ENCODE results near the gene TNK2.

The TNK2 gene

GRCh38 chr3:195905970-195906864 is 2.1 kb downstream of the TNK2 start (continued):
- TF ChIP-seq ZNF624 (tag by site-specific recombination; IDR thresholded peaks at IDR 0.05) (no peak), ZNF777 (tag by site-specific recombination; IDR thresholded peaks at IDR 0.05; ENCODE audit: borderline replicate concordance) (no peak), ELK4 (IDR thresholded peaks at IDR 0.05; ENCODE audit: borderline replicate concordance, low read depth, low read length) (no peak), ZNF132 (tag by site-specific recombination; IDR thresholded peaks at IDR 0.05; ENCODE audit: borderline replicate concordance) (no peak), ZNF324 (tag by site-specific recombination; IDR thresholded peaks at IDR 0.05) (peak; percentile 48; the same call in 1 of the 2 replicates), ZNF16 (tag by site-specific recombination; IDR thresholded peaks at IDR 0.05; ENCODE audit: low read depth) (no peak), ZNF664 (tag by site-specific recombination; IDR thresholded peaks at IDR 0.05) (peak; percentile 97), HIC1 (tag by site-specific recombination; IDR thresholded peaks at IDR 0.05) (peak; percentile 53; the same call in 1 of the 2 replicates), ZNF791 (tag by site-specific recombination; IDR thresholded peaks at IDR 0.05) (no peak), ZNF792 (tag by site-specific recombination; IDR thresholded peaks at IDR 0.05) (no peak), ZNF529 (tag by site-specific recombination; IDR thresholded peaks at IDR 0.05; ENCODE audit: insufficient replicate concordance) (no peak), TSHZ1 (tag by site-specific recombination; IDR thresholded peaks at IDR 0.05; ENCODE audit: borderline replicate concordance) (no peak; the same call in 1 of the 2 replicates), PRDM2 (tag by site-specific recombination; IDR thresholded peaks at IDR 0.05; ENCODE audit: borderline replicate concordance) (no peak), ZNF426 (tag by site-specific recombination; IDR thresholded peaks at IDR 0.05) (no peak), ZNF704 (tag by site-specific recombination; IDR thresholded peaks at IDR 0.05) (no peak), ZNF571 (tag by site-specific recombination; IDR thresholded peaks at IDR 0.05) (no peak), ZNF112 (tag by site-specific recombination; IDR thresholded peaks at IDR 0.05) (no peak)
- TF ChIP-seq, protein P1, sequence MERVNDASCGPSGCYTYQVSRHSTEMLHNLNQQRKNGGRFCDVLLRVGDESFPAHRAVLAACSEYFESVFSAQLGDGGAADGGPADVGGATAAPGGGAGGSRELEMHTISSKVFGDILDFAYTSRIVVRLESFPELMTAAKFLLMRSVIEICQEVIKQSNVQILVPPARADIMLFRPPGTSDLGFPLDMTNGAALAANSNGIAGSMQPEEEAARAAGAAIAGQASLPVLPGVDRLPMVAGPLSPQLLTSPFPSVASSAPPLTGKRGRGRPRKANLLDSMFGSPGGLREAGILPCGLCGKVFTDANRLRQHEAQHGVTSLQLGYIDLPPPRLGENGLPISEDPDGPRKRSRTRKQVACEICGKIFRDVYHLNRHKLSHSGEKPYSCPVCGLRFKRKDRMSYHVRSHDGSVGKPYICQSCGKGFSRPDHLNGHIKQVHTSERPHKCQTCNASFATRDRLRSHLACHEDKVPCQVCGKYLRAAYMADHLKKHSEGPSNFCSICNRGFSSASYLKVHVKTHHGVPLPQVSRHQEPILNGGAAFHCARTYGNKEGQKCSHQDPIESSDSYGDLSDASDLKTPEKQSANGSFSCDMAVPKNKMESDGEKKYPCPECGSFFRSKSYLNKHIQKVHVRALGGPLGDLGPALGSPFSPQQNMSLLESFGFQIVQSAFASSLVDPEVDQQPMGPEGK (tag by site-specific recombination; IDR thresholded peaks at IDR 0.05), result no peak
- TF ChIP-seq, protein P2, sequence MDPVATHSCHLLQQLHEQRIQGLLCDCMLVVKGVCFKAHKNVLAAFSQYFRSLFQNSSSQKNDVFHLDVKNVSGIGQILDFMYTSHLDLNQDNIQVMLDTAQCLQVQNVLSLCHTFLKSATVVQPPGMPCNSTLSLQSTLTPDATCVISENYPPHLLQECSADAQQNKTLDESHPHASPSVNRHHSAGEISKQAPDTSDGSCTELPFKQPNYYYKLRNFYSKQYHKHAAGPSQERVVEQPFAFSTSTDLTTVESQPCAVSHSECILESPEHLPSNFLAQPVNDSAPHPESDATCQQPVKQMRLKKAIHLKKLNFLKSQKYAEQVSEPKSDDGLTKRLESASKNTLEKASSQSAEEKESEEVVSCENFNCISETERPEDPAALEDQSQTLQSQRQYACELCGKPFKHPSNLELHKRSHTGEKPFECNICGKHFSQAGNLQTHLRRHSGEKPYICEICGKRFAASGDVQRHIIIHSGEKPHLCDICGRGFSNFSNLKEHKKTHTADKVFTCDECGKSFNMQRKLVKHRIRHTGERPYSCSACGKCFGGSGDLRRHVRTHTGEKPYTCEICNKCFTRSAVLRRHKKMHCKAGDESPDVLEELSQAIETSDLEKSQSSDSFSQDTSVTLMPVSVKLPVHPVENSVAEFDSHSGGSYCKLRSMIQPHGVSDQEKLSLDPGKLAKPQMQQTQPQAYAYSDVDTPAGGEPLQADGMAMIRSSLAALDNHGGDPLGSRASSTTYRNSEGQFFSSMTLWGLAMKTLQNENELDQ (tag by site-specific recombination; IDR thresholded peaks at IDR 0.05; ENCODE audit: low read depth), result no peak

All from HEK293 (cell line).